MM.1S (cell line): Measurements from ENCODE around the gene LYPD1.

Experiments
- CTCF ChIP-seq: fragments of 300-600 bp; sonication (generic); IDR thresholded peaks from 2 replicates; pipeline ENCODE4 v1.5.1; 2016; ENCODE audit warnings: antibody characterized with exemption, low read length, mixed read lengths
- EZH2 ChIP-seq: fragments of 300-600 bp; sonication (generic); optimal IDR thresholded peaks from 2 replicates; pipeline ENCODE3; 2017; ENCODE audit warnings: low read depth, mild to moderate bottlenecking, antibody characterized with exemption, low read length, mixed read lengths

- TF ChIP-seq CTCF, result no peak
- TF ChIP-seq EZH2, result no peak
Measured at GRCh38 chr2:132646540-132647108, 23.4 kb downstream of the LYPD1 start.
